GM19324 (cell line): ENCODE results near the gene MTM1.

Experiments
- ATAC-seq: cut with Tn5 transposase; IDR thresholded peaks from one replicate; pipeline ENCODE4 v1.9.1; 2021; ENCODE audit warnings: mild to moderate bottlenecking, moderate library complexity; ENCODE audit not compliant: unreplicated experiment, low FRiP score

MTM1 gene

DNA sequence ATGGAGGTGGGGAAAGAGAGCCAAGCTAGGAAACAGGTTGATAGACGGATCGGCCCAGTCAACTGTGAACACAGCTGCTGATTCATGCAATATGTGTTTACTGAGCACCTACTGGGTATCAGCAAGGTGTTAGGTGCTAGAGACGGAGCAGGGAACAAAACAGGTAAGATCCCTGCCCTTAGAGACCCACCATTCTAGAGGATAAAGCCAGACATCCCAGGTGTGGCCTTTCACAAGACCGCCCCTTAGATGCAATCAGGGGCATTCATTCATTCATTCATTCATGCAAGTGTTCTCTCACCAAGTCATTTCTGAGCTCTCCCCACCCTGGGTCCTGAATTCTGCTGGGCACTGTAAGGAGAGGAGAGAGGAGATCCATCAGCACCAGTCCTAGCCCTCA lies 20.2 kb upstream of the MTM1 start:
- no peak for ATAC-seq

DNA sequence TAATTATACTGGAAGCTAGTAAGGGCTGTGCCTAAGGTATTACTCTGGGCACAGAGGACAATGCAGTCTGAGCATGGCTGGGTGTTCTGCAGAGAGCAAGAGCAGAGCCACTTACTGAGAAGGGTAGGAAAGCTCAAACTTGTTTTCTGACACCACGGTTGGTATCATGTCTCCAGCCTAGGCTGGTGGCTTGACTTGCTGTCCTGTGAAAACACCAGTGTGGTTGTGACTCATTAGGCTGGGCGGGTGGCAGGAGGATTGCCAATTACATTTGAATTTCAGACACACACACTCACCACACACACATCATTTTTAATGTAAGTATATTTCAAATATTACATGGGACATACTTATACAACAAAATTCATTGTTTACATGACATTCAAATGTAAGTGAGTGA lies 19.7 kb upstream of the MTM1 start:
- no peak for ATAC-seq

- no peak for ATAC-seq
These were observed 16.5 kb upstream of the MTM1 start for GRCh38 chrX:150551963-150552362.

GRCh38 chrX:150558424-150558823 lies 10.0 kb upstream of the MTM1 start:
- no peak for ATAC-seq

- ATAC-seq = no peak
These were observed 3.6 kb upstream of the MTM1 start for GRCh38 chrX:150564838-150565237.

- no peak for ATAC-seq
These were observed 2.9 kb upstream of the MTM1 start for GRCh38 chrX:150565551-150565950.

DNA sequence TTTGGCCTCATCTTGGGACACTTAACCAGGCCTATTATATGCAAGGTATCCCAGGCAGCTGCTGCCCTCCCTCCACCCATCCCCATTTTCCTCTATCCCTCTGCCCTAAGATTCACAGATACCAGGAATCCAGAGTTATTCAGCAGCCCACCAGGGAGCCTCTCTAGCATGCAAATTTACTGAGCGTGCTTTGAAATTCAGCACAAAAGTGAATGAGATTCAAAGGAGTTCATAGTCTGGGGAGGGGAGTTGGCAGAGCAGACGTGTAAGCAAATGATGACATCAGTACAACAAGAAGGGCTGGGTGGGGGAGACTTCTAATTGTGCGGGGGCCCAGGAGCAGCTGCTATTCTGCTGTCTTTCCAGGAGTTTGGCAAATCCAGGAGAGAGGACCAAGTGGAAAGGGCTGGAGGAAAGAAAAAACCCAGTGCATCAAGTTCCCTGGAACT lies 1.7 kb upstream of the MTM1 start:
- no peak for ATAC-seq

- no peak for ATAC-seq
These were observed 639 bp upstream of the MTM1 start for GRCh38 chrX:150567645-150568319.

- peak; percentile 26 for ATAC-seq
These were observed 695 bp downstream of the MTM1 start for GRCh38 chrX:150569155-150569477.

DNA sequence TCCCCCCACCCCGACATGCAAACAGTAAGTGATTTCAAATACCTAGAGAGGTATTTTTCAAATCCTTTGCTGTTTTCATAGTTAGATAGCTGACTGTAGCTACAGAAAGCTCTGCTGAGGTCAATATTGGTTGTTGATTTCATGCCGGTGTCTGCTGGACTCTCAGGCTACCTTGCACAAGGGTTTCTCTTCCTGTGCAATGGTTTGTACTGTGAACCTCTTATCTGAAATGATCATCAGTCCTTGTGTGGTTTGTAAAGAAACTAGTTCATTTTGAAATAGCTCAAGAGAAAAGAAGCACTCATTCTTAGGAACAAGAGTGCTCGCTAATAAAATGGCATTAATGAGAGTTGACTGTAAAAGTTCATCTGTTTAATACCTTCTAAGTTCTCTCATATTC lies 2.1 kb downstream of the MTM1 start:
- ATAC-seq = no peak

DNA sequence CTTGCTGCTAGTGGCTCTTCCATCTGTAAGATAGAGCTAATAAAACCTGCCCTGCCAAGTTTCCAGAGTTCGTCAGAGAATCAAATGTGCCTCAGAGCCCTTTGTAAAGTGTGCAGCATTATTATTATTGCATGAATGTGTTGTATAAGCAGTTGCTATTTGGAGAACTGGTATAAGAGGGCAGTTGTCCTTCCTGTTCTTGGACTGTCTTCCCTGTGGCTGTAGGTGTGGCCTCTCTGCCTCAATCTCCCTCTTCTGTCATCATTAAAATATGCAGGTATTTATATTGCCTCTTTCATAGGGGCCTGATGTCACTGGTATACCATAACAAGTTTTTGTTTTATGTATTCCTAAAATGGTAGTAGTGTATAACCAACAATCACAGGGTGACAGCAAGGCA lies 3.8 kb downstream of the MTM1 start:
- no peak for ATAC-seq

DNA sequence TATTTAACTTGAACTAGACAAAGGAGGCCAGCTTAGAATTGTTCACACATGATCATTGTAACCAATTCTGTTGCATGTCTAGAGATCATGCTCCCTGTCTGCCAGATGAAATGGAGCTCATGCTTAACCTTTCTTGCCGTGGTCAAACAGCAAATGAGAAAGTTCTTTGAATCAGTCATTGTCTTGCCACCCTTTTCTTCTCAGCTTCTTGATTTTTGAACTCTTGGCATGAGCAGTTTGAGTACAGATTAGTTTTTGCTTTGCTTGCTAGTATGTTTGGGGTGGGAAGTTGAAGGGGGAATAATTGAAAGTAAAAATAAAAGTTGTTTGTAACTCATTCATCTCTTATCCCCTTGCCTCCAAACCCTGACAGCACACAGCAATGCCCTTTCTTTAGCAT lies 4.7 kb downstream of the MTM1 start:
- ATAC-seq = no peak

DNA sequence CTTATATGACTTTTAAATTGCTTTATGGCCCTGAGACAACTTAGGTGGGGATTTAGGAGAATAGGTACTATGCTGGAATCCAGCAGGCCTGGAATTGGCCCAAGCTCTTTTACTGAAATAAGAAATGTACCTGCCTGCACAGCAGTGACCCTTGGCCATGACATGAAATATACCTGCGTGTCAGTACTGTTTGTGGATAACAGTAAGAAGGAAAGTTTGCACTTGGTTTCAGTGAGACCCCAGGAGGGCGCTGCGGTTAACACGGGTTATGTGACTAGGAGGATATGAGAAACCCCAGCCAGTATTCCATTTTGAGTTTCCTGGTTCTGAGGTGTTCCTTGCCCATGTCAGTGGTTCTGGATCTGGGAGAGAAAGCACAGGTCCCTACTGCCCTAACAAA lies 5.3 kb downstream of the MTM1 start:
- ATAC-seq = no peak

DNA sequence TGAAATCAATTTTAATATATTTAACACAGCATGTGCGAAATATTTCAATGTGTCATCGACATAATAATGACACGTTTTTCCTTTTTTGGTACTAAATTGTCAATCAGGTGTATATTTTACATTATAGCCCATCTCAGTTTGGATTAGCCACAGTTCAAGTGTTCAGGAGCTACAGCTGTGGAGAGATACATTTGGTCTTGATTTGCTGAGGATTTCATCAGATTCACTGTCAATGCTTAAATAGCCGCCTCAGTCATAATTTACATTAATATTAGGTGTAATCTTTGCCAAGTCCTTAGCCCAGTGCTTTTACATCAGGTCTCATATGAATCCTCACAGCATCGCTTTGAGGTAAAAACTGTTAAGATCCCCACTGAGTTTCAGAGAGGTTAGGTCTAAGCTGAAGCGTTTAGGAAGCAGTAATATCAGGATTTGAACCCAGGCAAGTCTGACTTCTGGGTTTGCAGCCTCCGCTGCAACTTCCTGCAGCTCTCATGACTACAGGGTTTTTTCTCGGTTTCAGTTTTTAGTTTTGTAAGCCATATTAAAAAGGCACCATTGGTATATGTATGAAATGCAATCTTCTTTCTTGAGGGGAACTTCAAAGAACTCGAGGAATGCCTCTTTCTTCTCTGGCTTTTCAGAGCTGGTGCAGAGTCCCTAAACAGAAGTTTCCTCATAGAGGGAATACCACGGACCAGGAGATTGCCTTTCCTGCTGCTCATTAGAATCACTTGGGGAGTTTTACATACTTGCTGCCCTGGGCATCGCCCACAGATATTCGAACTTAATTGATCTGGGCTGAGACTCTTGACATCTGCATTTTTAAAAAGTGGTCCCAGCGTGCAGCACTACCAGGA lies 6.4 kb downstream of the MTM1 start:
- peak; percentile 33 for ATAC-seq

- ATAC-seq = no peak
These were observed 7.0 kb downstream of the MTM1 start for GRCh38 chrX:150575419-150575814.

- ATAC-seq = no peak
These were observed 8.8 kb downstream of the MTM1 start for GRCh38 chrX:150577174-150577573.

DNA sequence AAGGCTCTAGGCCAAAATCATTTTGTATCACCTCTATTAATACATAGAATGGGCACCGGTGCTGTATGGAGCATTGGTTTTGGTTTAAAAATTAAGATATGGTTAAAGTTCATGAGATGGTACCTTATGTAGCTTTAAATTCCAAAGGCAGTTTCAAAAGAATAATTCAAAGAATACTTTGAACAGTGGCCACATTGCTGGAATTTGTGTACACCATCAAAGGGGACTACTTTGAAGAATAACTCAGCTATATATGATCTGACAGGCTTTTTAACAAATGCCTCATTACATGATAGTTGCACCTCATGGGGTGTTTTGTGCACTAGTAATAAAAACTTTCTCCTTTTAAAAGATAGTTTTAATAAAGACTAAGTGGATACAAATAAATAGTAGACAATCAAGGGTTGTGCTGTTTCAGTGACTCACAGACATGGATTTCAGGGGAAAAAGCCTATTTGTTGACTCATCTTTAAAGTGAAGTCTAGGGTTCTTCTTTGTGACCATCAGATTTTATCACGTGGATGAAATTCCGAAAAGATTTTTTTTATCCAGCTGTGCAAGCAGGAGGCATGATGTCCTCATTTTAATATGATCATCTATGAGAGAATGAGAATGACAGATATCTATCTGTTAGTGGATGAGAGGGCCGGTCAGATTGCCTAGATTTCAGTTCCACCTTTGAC lies 12.8 kb downstream of the MTM1 start:
- ATAC-seq = no peak

DNA sequence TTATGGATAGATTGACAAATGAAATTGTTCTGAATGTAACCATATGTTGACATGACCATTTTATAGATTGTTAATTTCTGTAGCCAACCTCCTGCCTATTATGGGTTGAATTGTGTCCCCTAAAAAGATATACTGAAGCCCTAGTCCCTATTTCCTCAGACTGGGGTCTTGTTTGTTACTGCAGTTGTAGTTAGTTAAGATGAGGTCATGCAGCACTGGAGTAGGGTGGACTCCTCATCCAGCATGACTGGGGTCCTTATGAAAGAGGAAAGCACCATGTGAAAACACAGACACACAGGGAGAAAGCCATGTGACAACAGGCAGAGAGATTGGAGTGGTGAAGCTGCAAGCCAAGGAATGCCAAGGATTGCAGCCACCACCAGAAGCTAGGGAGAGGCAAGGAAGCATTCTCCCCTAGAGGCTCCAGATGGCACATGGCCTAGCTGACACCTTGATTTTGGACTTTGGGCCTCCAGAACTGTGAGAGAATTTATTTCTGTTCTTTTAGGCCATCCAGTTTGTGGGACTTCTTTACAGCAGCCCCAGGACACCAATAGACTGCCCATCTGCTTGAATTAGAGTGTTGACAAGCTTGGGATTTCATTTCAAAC lies 14.0 kb downstream of the MTM1 start:
- ATAC-seq = no peak

DNA sequence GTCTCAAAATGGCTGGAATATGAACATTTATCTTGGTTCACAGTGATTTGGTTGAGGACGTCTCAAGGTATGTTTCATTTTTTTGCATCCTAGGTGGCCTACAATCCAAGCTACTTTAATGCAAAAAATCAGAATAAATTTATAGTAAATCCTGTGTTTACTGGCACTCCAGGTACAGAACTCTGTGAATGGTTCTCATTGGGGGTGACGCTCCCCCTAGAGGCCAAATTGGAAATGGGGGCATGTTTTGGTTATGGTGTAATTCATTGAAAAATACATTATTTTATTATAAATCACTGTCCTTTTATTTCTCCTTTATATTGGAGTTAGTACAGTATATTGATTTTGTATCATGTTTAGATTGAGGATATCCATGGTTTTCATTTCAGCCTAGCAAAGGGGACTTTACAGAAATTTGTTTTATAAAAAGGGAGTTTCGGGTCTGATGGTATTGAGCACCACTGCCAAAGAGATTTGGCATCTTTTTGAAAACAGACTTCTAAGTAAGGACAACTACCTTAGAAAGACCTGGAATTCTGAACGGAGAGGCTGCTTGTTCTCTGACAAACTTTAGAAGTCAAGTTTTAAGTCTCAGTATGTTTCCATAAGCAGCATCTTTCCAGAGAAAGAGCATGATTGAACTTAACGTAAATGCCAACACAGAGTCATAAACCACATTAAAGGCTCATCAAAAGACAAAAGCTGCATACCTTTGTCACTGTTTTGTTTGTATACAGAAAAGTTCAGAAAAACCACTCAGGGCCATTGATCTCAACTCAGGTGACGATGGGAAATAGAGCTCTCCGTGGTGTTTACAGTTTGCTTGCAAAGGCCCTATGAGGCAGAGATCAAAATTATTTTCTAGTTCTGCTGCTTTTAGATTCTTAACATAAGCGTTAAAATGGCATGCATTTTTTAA lies 19.4 kb downstream of the MTM1 start:
- no peak for ATAC-seq

DNA sequence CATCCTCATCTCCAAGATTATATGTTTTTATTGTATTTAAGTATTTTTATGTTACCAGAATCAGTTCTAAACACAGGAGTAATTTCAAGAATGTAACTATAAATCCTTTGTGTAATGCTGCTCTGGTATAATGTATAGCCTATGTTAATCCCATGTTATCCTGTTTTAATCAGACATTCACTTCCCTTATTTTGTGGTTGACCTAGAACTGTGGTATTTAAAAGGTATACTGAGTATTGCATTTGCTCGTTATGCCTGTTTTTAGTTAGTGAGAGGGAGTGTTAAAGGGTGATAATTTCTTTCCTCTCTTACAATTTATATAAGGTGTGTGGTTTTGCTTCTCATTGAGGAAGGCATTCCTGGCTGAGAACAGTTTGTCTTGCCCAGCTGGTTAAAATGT lies 26.2 kb downstream of the MTM1 start:
- ATAC-seq = no peak
